Stimulated activated naive CD4-positive, alpha-beta T cell (primary cell): ENCODE results near the gene SEMA4A.
A peak's percentile ranks its signal among the peaks of the same experiment; 100 is the strongest.
"Not testable (repeated sequence)": the region's sequence is repeated elsewhere in the genome, so short reads cannot be mapped to it uniquely, and the experiment has no call there.

Source experiments
- DNase-seq, 6 experiments: peaks; one replicate each; lab custom pipeline; 2025; lab: John Stamatoyannopoulos, UW

The SEMA4A gene

DNA sequence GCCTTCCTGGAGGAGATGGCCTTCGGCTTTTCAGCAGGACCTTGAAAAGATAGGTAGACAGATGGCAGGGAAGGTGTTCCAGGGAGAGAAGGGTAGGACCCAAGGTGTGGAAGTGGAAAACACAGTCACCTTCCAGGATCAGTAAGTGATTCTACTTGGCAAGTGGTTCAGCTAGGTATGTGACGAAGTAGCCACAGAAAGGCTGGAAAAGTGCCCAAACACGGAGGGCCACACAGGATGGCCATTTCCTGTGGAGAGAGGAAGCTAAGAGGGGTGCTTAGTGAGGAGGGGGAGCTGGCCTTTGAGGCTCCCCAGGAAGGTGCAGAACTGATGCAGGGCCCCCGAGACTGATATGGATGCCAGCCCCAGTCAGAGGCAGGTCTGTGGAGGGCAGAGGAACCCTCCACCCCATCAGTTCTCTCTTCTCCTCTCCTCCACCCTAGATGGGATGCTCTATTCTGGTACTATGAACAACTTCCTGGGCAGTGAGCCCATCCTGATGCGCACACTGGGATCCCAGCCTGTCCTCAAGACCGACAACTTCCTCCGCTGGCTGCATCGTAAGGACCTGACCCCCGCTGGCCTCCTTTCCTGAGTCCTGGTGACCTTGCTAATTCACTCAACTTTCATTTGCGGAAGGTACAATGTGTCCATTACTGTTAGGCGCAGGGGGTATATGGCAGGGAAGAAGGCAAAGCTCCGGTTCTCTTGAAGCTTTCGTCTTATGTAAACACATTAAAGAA is 6.8 kb downstream of the SEMA4A start:
- DNase-seq: no peak

DNA sequence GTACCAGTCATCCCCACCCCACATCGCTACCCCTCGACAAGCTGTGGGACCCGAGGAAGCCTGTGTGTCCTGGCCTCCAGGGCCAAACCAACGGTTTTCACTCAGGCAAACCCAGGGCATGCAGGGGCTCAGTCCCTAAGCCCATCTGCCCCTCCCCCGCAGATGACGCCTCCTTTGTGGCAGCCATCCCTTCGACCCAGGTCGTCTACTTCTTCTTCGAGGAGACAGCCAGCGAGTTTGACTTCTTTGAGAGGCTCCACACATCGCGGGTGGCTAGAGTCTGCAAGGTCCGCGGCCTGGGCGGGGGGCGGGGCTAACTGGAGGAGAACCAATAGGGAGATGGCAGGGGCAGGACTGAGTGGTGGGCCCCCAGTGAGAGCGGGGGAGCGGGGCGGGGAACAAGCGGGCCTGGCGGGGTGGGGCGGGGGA is 7.4 kb downstream of the SEMA4A start:
- DNase-seq: peak in 5 of 6 experiments; percentile 28 to 70 (median 47)

DNA sequence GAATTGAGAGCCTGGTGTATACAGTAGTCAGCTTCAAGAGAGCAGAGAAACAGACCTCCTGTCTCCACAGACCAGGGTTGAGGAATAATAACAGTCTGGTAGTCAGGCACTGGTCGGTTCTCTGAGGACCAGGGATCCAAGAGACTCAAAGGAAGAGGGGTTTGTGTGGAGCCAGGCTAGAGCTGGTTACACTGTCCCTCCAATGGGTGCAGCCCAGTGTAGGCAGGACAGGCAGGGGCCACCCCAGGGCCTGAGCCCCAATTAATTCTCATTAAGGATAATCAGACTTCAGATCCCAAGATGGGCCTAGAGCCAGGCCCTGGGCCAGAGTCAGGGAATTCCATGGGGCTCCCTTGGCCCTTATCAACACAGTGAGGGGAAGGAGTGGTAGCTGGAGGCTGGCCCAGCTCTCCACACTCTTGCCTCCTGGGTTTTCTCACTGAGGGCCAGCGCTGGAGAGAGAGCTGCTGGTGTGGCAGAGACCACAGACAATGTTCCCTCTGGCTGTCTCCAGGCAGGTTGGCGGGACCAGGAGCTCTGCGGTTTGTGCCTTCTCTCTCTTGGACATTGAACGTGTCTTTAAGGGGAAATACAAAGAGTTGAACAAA is 9.1 kb downstream of the SEMA4A start:
- no peak for DNase-seq

GRCh38 chr1:156163712-156164111 is 10.3 kb downstream of the SEMA4A start:
- DNase-seq: no peak

GRCh38 chr1:156164125-156164831 is 10.9 kb downstream of the SEMA4A start:
- no peak for DNase-seq

- no peak for DNase-seq
These were observed 11.7 kb downstream of the SEMA4A start for GRCh38 chr1:156165083-156165482.

GRCh38 chr1:156167536-156167935 is 14.2 kb downstream of the SEMA4A start:
- DNase-seq: no peak

DNA sequence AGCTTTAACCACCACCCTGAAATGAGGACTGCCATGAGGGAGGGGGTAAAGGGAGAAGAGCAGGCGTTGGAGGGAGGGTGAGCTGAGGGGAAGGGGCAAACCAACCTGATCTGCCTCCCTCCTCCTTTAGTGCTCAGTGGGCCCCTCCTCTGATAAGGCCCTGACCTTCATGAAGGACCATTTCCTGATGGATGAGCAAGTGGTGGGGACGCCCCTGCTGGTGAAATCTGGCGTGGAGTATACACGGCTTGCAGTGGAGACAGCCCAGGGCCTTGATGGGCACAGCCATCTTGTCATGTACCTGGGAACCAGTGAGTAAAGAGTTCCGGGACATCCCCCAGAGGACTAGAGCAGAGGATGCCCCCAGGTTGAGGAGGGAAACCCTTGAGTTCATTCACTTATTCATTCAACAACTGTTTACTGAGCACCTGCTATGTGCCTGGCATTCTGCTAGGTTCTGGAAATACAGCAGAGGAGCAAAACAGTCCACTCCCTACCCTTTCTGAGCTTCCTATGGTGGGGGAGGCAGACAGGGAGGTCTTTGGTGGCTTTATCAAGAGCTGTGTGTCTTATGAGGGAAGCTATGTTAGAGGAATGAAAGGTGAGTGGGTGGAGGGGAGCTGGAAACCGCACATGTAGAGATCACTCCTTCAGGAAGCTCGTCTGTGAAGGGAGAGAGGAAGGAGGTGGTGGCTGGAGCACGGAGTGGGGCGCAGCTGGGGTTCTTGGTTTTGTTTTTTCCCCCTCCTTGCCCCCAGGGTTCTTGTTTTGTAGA is 19.5 kb downstream of the SEMA4A start:
- DNase-seq: no peak

DNA sequence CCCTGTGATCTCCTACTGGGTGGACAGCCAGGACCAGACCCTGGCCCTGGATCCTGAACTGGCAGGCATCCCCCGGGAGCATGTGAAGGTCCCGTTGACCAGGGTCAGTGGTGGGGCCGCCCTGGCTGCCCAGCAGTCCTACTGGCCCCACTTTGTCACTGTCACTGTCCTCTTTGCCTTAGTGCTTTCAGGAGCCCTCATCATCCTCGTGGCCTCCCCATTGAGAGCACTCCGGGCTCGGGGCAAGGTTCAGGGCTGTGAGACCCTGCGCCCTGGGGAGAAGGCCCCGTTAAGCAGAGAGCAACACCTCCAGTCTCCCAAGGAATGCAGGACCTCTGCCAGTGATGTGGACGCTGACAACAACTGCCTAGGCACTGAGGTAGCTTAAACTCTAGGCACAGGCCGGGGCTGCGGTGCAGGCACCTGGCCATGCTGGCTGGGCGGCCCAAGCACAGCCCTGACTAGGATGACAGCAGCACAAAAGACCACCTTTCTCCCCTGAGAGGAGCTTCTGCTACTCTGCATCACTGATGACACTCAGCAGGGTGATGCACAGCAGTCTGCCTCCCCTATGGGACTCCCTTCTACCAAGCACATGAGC is 23.3 kb downstream of the SEMA4A start:
- DNase-seq: no peak

GRCh38 chr1:156177919-156178654 is 24.7 kb downstream of the SEMA4A start:
- DNase-seq: peak in 3 of 6 experiments; percentile 43 to 48 (median 45)

DNA sequence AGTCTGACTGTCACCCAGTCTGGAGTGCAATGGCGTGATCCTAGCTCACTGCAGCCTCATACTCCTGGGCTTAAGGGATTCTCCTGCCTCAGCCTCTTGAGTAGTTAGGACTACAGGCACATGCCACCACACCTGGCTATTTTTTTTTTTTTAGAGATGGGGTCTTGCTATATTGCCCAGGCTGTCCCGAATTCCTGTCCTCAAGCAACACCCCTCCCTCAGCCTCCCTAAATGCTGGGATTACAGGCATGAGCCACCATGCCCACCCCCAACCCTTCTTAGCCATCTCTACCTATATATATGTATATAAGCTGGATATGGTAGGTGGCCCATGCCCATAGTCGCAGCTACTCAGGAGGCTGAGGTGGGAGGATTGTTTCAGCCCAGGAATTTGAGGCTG is 27.1 kb downstream of the SEMA4A start:
- DNase-seq: no peak

GRCh38 chr1:156181391-156181924 is 28.1 kb downstream of the SEMA4A start:
- DNase-seq: not testable (repeated sequence)

- not testable (repeated sequence) for DNase-seq
These were observed 28.8 kb downstream of the SEMA4A start for GRCh38 chr1:156182010-156182779.

- not testable (repeated sequence) for DNase-seq
These were observed 33.2 kb downstream of the SEMA4A start for GRCh38 chr1:156186347-156187177.

- not testable (repeated sequence) for DNase-seq
These were observed 36.9 kb downstream of the SEMA4A start for GRCh38 chr1:156190265-156190664.

DNA sequence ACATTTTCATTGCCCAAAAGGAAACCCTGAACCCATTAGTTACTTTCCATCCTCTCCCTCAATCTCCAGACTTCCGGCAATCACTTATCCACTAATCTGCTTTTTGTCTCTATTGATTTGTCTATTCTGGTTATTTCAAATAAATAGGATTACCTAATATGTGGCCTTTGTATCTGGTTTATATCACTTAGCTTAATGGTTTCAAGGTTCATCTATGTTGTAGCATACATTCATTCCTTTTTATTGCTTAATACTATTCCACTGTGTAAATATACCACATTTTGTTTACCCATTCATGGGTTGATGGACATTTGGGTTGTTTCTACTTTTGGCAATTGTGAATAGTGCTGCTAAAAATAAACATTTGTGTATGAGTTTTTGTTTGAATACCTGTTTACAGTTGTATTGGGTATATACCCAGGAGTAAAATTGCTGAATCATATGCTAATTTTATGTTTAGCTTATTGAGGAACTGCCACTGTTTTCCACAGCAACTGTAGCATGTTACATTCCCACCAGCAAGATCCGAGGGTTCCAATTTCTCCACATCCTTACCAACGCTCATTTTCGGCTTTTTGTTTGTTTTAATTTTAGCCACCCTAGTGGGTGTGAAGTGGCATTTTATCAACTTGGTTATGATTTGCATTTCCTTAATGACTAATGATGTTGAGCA is 38.0 kb downstream of the SEMA4A start:
- no peak for DNase-seq

GRCh38 chr1:156193208-156193487 is 39.8 kb downstream of the SEMA4A start:
- no peak for DNase-seq

DNA sequence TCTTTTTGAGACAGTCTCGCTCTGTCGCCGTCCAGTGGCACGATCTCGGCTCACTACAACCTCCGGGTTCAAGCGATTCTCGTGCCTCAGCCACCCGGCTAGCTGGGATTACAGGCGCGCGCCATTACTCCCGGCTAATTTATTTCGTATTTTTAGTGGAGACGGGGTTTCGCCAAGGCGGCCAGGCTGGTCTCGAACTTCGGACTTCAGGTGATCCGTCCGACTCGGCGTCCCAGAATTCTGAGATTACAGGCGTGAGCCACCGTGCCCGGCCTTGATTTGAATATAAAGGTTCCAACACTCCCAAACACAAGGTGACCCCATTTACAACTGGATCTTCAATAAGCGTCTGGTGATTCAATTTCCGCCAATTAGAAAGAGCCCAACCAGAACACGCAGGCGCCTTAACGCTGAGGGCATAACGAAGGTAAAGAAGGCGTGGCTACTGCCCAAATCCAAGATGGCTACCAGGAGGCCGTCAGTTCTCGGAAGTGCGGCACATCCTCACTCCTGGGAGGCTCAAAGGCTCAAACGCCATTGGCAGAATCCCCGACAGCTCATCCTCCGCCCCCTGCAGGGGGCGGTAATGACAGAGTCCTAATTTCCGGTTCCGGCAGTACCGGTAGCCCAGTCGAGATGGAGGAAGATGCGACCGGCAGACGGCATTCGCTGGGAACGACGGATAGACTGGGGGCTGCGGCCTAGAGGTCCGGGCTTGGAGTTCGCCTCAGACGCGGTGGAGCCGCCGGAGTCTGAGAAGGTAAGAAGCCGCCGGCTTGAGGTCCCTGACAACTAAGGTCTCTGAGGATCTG is 40.3 kb downstream of the SEMA4A start, which contains the start of gene SLC25A44:
TSS of gene SLC25A44 (plus strand) at position 617 of the 812 bp plus-strand sequence. CDS start 5,744 bp downstream, outside the sequence.
- peak; percentile 96 to 98 (median 97) for DNase-seq
